Dermis blood vessel endothelial cell (primary cell): ENCODE measurements around the gene CACNA2D4. TPM values are rescaled to one million over a fixed set of nuclear protein-coding genes. Genes with fewer than 3 reads are reported as not detected.

ENCODE experiments used
- DNase-seq: peaks from one replicate; pipeline ENCODE4 v3.0.0; 2010
- total RNA-seq: library from RNA; depleted of rRNA; stranded (reverse); fragments of >200 nt; gene quantifications from 2 replicates; pipeline ENCODE4 v1.2.3, GENCODE V29; 2014

The CACNA2D4 gene
- total RNA-seq, 1 donor from 2014 or later, result 0.17 TPM

DNA sequence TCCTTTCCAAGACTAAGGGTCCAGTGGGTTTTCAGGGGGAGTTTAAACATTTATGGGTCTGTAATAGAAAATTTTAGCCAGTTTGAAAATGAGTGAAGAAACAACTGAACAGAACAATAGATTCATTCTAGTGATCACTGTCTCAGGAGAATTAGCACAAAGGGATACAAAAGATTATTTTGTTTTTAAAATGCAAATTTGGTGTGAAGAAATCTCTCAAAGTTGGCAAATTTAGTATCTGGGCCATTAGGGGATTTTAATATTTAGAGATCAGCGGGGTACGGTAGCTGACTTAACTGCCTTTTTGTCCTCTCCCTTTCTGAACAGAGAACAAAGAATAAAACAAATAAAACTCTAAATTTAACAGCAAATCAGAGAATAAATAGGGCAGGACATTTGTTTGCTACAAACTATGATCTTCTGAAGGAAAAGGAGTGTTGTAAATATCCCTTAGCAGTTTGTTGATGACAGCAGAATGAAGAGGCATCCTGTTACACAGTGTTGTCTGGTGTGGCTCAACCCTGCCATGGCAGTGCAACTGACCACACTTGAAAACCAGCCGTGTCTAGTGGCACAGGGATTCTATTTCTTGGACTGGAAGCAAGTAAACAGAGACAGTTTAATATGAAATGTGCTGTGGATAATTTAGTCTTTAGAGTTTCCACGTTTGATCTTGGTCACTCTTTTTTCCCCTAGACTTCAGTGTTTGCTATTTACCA, 144.4 kb downstream of the CACNA2D4 start:
- DNase-seq, result no peak

DNA sequence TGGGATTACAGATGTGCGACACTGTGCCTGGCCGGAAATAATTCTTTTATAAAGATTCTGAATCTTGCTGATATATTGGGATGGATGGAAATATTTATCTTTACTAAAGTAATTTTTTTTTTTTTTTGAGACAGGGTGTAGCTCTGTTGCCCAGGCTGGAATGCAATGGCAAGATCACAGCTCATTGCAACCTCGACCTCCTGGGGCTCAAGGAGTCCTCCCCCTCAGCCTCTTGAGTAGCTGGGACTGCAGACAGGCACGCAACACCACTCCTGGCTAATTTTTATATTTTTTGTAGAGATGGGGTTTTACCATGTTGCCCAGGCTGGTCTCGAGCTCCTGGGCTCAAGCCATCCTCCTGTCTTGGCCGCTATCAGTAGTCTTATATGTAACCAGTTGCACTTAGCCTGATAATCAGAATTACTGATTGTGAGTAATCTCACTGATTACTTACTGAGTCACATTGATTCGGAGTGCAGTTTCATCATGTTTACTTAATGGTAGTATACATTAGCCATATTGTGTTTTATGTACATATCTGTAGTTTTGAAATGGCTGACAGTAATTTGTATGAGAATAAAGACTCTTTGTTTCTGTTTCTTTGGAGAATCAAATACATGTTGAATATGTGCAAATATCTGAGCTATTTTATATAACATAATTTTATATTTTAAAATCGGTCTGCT, 148.5 kb downstream of the CACNA2D4 start:
- no peak for DNase-seq

DNA sequence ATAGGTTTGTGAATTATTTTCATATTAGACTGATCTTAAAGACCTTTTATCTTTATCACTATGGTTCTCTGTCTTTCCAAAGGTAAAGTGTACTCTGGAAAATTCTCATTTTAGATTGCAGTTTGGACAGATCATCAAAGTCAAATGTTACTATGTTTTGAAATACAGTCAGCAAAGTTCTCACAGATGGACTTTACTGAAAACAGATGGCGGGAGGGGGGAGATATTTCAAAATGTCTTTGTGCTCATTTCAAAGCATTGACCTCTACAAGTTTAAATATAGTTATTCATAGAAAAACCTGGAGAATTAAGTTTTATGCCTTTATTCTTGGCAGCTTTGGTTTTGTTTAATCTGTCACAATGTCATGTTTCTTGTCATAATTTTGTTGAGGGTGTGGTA, 149.8 kb downstream of the CACNA2D4 start:
- no peak for DNase-seq

DNA sequence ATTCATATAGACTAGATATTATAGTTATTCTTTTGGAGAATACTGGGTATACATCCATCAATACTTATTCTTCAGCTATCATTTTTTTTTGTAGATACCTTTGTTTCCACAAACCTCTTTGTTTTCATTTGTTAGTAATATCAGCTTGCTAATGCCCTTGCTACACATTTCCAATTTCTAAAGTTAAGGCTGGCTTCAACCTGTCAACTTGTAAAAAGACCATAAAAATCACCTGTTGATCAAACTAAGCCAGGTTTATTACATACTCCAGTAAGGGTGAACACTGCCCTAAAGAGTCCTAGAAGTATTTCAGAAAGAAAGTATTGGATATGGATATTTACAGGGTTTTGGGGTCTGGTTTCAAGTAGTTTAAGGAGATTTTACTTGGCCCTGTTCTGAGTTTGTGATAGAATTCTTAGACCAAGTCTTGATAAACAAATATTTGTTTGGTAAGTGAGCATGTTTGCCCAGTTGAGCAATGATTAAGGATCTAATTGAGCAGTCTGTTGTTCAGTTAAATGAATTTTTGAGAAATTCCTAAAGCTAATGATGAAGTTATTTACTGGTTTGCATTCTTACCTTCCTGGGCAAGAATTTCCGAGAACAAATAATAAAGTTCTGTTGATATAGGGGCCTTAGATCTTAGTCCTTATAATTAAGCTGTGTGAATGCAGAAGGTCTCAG, 150.9 kb downstream of the CACNA2D4 start:
- no peak for DNase-seq

DNA sequence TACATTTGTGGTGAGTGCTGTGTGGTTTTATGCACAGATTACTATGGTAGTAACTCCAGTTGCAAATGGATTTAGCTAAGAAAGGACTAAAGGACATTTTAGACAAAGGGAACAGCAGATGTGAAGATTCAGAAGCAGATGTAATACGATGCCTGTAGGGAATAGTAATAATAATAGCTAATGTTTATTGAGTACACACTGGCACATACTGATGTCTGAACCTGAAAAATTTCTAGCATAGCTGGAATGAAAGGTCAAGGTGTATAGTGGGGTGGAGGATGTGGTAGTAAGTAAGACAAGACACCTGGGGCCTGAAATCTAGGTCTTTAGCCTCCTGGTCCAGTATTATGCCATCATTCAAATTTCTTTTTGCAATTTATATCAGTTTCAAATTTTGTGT, 152.3 kb downstream of the CACNA2D4 start:
- DNase-seq, result no peak

DNA sequence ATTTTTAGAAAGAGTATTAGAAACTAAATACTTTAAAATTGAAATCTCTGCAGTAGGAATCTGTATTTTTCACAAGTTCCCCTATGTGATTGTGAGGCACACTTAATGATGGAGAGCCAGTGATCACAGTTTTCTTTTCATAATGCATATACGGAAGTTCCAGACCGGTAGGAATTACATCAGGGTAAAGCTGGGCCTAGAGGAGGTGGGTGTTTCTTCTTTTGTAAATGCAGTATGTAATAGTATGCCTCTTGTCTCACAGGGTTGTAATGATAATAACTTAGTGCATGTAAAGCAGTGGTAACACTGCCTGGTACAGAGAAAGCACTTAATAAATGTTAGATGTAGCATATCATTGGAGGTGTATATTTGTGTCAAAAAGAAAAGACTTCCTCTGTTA, 155.3 kb downstream of the CACNA2D4 start:
- DNase-seq, result no peak

DNA sequence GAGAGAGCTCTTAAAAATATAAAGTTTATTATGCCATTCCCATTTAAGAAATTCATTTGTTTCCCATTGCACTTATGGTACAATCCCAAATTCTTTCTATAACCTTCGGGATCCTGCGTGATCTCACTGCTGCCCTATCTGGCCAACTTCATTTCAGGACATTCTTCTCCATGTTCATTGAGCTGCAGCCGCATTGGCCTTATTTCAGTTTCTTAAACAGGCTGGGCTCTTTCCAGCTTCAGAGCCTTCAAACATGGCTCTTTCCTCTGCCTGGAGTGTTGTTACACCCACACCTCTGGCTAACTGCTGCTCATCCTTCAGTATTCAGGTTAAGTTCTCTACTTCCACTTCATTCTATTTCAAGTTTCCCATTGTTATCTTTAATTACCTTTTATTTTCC, 156.6 kb downstream of the CACNA2D4 start:
- no peak for DNase-seq

DNA sequence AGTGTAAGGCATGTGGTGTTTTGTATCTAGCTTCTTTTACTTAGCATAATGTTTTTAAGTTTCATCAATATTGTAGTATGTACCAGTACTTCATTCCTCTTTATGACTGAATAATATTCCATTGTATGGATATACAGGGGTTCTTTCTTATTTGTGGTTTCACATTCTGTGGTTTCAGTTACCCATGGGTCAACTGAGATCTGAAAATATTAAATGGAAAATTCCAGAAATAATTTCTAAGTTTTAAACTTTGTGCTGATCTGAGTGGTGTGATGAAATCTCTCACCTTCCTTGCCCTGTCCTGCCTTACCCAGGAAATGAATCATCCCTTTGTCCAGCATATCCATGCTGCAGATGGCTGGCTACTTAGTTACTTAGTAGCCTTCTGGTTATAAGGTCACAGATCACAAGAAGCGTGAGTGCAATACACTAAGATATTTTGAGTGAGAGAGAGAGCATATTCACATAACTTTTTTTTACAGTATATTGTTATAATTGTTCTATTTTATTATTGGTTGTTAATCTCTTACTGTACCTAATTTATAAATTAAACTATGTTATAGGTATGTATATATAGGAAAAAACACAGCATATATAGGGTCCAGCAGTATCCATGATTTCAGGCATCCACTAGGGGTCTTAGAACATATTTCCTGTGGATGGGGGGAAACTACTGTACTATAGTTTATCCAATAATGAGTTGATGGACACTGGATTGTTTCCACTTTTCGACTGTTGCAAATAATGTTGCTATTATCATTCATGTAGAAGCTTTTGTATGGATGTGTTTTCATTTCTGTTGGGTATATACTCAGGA, 157.7 kb downstream of the CACNA2D4 start:
- DNase-seq, result peak; percentile 85

DNA sequence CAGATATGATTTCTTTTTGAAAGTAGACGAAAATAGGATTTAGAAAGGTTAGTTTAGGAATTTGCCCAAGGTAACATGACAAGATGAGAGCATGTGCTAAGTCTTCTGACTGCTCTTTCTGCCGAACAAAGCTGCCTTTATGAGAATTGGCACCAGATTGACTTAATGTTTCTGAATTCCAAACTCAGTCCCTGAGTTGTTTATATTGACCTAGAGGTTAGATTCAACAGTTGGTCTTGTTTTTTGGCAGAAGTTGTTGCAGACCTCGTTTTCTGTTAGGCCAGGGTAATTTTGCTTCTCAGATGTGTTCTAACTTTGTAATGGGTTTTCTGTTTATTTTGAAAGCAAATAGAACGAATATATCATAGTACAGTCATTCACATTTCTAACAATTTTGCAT, 159.6 kb downstream of the CACNA2D4 start:
- no peak for DNase-seq

DNA sequence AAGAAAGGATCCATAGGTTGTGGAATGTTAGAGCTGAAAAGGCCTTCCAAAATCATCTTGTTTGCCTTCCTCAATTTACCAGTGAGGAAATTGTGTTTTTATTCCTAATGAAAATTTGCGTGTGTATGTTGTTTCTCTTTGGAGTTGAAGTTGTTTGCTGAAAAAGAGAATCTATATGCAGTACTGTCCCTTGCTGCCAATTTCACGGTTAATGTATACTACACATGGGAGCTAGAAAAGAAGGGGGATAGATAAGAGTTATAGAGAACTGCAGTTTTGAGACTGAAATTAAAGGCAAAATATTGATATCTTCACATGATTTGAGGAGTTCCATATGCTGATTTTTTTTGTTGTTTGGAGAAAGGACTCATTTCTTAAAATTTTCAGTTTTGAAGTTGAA, 160.1 kb downstream of the CACNA2D4 start:
- no peak for DNase-seq

DNA sequence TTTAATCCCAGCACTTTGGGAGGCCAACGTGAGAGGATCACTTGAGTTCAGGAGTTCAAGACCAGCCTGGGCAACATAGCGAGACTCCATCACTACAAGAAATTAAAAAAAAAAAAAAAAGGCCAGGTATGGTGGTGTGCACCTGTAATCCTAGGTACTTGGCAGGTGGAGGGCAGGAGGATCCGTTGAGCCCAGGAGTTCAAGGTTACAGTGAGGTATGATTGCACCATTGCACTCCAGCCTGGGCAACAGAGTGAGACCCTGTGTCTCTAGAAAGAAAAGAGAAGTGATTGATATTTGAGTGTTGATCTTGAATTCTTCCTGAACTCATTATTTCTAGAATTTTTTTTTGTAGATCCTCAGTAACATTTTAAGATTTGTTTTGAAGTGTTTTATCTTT, 168.2 kb downstream of the CACNA2D4 start:
- DNase-seq, result no peak

DNA sequence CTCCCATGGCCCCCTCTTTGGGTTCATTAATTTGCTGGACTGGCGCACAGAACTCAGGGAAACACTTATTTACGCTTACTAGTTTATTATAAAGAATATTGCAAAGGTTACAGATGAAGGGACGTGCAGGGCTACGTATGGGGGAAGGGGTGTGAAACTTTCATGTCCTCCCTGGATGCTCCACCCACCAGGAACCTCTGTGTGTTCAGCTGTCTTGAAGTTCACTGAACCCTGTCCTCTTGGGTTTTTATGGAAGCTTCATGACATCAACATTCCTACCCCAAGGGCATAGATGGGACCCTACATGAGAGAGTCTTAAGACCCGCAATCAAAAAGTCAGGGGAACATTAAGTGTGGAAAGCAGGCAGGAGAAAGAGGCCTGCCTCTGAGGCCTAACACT, 169.4 kb downstream of the CACNA2D4 start:
- no peak for DNase-seq

DNA sequence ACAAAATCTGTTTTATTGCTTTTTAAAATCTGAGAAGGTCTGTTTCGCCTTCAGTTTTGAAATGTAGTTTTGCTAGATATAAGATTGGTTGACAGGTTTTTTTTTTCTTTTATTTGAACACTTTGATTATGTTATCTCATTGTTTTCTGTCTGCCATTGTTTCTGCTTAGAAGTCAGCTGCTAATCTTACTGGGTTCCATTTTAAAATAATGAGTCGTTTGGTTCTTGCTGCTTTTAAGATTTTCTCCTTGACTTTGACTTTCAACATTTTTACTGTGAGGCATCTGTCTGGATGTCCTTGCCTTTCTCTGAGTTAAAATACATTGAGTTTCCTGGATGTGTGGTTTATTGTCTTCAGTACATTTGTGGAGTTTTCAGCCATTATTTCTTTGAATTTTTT, 170.8 kb downstream of the CACNA2D4 start:
- no peak for DNase-seq

DNA sequence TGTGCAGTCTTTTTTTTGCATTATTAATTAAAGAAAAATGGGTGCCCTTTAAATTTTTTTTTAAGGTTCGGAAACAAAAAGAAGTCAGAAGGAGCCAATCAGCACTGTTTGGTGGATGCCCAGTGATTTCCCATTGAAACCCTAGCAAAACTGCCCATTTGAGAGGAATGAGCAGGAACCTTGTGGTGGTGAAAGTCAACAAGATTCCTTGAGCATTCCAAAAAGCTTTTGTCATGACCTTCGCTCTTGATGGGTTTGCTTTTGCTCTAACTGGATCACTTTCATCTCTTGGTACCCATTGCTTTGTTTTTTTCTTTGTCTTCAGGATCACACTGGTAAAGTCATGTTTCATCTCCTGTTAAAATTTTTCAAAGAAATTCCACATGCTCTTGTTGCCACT, 173.5 kb downstream of the CACNA2D4 start:
- no peak for DNase-seq

Other genes with a start within 250 kb of the CACNA2D4 start
- gene ADIPOR2, start 227.6 kb downstream of the CACNA2D4 start, total RNA-seq, result 59.9 and 68.6 TPM in 2 replicates
- gene LRTM2, start 98.1 kb downstream of the CACNA2D4 start, total RNA-seq, result not detected in 2 replicates
- gene DCP1B, start 85.8 kb upstream of the CACNA2D4 start, total RNA-seq, result 5.4 and 7.0 TPM in 2 replicates
- 0.14 and 1.5 TPM in 2 replicates for gene CACNA1C, start 134.3 kb upstream of the CACNA2D4 start, total RNA-seq